Ovary (tissue), 3 donors: ENCODE measurements around the gene TMEM50A.
"Not testable (repeated sequence)": the region's sequence is repeated elsewhere in the genome, so short reads cannot be mapped to it uniquely, and the experiment has no call there.

Experiments used
- CTCF ChIP-seq, 3 donors: fragments of 450-650 bp in 2 of 3; fragments of 200-600 bp in 1 of 3; IDR thresholded peaks; one replicate each; pipeline versions ENCODE4 v1.5.1 to v1.8.0; 2016 to 2022; ENCODE audit warnings: antibody characterized with exemption in 3 of 3, mild to moderate bottlenecking in 1 of 3
- EP300 ChIP-seq: sonication (generic); formaldehyde crosslinking; IDR thresholded peaks from one replicate; pipeline ENCODE4 v1.6.1; 2017; ENCODE audit warnings: antibody characterized with exemption
- donor health status: DM: no; HTN: no; CAD: no.

GRCh38 chr1:25309085-25309484 is 29.0 kb upstream of the TMEM50A start:
- TF ChIP-seq CTCF (IDR thresholded peaks at IDR 0.05); EP300: not testable (repeated sequence)
